Measurements from ENCODE around the gene CST7.

GRCh38 chr20:24996449-24997377, 47.6 kb downstream of the CST7 start:
- TF ChIP-seq CTCF (IDR thresholded peaks at IDR 0.05; ENCODE audit: low read depth, low read length) (no peak), POLR2A (IDR thresholded peaks at IDR 0.05; ENCODE audit: extremely low read depth, insufficient read length) (no peak), MYC (IDR thresholded peaks at IDR 0.05; ENCODE audit: low read depth, low read length) (no peak), MAX (IDR thresholded peaks at IDR 0.05; ENCODE audit: low read depth, low read length) (no peak)

All from NB4 (cell line).